Measurements from ENCODE around the gene CELF2. TPM values are rescaled to one million over a fixed set of nuclear protein-coding genes. Genes with fewer than 3 reads are reported as not detected.

Gene CELF2
- total and polyA plus RNA-seq, 12 donors, result 13.0 to 90.9 (median 80.9) TPM

DNA sequence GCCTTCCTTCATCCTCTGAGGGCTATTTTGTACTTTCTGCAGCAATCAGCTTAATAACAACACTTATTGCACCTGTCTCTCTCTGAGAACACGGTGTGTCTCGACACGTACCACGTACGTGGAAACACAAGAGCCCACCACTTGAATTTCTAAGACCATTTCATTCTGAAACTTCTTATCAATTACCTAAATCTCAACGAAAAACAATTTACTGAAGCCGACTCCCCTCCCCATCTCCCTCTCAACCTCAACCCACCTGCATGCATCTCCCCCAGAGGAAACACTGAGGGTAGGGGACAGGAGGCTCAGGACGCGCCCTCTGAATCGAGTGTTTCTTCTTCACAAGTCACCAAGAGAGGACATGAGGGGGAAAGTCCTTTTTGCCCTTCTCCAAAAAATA is 315.2 kb downstream of the CELF2 start:
- H3K4me1 ChIP-seq, result peaks cover 27 to 70% (median 50%) of the 10 kb centered on the region in 9 donors
- no peak for DNase-seq
- no peak overlapping the region for H3K27ac ChIP-seq
- intact Hi-C loops (cut with DNase I), result no loop called here
- no peak overlapping the region for H3K4me3 ChIP-seq
- no peak for ATAC-seq
- TF ChIP-seq, protein P1, sequence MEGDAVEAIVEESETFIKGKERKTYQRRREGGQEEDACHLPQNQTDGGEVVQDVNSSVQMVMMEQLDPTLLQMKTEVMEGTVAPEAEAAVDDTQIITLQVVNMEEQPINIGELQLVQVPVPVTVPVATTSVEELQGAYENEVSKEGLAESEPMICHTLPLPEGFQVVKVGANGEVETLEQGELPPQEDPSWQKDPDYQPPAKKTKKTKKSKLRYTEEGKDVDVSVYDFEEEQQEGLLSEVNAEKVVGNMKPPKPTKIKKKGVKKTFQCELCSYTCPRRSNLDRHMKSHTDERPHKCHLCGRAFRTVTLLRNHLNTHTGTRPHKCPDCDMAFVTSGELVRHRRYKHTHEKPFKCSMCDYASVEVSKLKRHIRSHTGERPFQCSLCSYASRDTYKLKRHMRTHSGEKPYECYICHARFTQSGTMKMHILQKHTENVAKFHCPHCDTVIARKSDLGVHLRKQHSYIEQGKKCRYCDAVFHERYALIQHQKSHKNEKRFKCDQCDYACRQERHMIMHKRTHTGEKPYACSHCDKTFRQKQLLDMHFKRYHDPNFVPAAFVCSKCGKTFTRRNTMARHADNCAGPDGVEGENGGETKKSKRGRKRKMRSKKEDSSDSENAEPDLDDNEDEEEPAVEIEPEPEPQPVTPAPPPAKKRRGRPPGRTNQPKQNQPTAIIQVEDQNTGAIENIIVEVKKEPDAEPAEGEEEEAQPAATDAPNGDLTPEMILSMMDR (IDR thresholded peaks at IDR 0.05), result no peak
- no peaks in the 10 kb centered on the region for H3K9me3 ChIP-seq
- H3K27me3 ChIP-seq, result no peaks in the 10 kb centered on the region
- 93% methylated on average over 10 of the region's 10 CpGs for whole genome bisulfite sequencing, 2 donors
- H3K36me3 ChIP-seq, result peaks cover 0 to 72% (median 0%) of the 10 kb centered on the region in 9 donors

DNA sequence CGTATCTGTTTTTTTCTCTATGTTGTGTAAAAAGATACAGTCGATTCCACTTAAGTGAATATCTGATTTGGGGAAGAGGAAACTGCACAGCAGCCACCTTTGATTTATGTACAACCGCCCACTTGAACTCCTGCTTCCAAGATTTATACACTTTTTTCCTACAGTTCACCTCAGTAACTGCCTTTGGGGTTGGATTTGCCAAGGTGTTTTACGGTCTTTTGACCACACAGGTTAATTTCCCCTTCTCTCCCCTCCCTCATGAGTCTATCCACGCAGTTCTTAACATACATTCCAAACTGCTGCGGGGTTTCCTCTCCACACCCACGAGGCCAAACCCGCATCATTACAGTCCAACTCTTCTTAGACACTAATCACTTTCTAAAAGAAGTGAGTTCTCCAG is 316.8 kb downstream of the CELF2 start:
- 76% methylated on average over 8 of the region's 8 CpGs for WGBS, 2 donors
- peaks cover 19 to 56% (median 39%) of the 10 kb centered on the region in 9 donors for H3K4me1 ChIP-seq

DNA sequence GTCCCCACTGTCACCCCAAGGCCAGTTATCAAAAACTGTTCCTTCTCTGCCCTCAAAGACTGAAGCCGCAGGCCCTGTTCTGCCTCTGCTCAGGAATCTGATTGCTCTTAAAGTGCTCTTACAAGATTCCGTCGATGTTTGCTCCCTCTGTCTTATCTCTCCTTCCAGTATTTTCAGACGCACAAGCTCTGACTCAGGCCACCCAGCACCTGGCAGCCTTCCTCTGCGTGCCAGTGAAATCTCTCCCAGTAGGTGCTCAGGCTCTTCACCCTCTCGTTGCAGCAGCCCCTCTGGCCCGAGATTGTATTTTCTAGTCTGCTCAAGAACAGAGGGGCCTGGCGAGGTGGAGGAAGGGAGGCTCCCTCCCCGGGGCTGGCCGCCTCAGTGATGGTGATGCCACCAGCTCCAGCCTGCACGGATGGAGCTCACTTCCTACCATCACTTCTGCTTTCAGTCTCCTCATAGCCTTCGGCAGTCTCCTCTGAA is 317.5 kb downstream of the CELF2 start:
- no peaks in the 10 kb centered on the region for H3K27me3 ChIP-seq
- peaks cover 13 to 48% (median 31%) of the 10 kb centered on the region in 9 donors for H3K4me1 ChIP-seq
- TF ChIP-seq, protein P1 (IDR thresholded peaks at IDR 0.05), result no peak
- peaks cover 0 to 49% (median 0%) of the 10 kb centered on the region in 9 donors for H3K36me3 ChIP-seq
- no peak overlapping the region for H3K4me3 ChIP-seq
- intact Hi-C loops (cut with DNase I), result no loop called here
- peak overlapping the region in 1 of 10 donors; percentile 12 for H3K27ac ChIP-seq
- ATAC-seq (peak in 6 of 8 donors; percentile 20 to 62 (median 36)), DNase-seq (no peak)
- H3K9me3 ChIP-seq, result no peaks in the 10 kb centered on the region
- 49 to 62% methylated on average over 12 of the region's 12 CpGs for WGBS, 2 donors

More for the DNA sequence above, 316.8 kb downstream of the CELF2 start:
- DNase-seq (no peak), ATAC-seq (no peak)
- H3K27ac ChIP-seq, result no peak overlapping the region
- intact Hi-C loops (cut with DNase I), result no loop called here
- peaks cover 0 to 56% (median 0%) of the 10 kb centered on the region in 9 donors for H3K36me3 ChIP-seq
- H3K27me3 ChIP-seq, result no peaks in the 10 kb centered on the region
- no peak overlapping the region for H3K4me3 ChIP-seq
- TF ChIP-seq, protein P1 (IDR thresholded peaks at IDR 0.05), result no peak
- H3K9me3 ChIP-seq, result no peaks in the 10 kb centered on the region

DNA sequence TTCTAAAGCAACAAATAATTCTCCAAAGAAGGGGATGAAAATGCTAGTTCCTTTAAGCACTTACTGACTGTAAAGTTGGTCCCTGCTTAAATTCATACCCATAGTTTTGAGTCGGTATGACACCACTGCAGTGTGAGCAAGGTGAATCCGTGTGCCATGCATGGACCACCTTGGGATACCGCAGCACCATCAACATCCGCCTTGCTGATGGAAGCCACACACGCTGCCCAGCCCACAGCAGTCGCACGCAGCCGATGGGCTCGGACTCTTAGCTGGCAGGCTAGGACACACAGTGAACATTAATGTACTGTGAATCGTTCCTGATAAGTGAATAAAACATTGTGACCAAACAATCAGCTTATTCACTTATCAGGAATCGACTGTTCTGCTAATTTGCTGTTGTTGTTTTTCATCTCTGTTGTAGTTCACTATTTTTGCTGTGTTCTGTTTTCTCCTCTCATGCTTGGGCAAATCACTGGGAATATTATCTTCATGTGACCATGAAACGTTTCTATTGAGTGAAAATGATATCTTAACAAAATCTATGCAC is 318.3 kb downstream of the CELF2 start:
- DNase-seq (no peak), ATAC-seq (no peak)
- intact Hi-C loops (cut with DNase I), result no loop called here

More for the DNA sequence above, 318.3 kb downstream of the CELF2 start:
- no peaks in the 10 kb centered on the region for H3K9me3 ChIP-seq
- no peak overlapping the region for H3K27ac ChIP-seq
- H3K4me3 ChIP-seq, result no peak overlapping the region
- TF ChIP-seq, protein P1 (IDR thresholded peaks at IDR 0.05), result no peak
- H3K27me3 ChIP-seq, result no peaks in the 10 kb centered on the region
- H3K36me3 ChIP-seq, result peaks cover 0 to 41% (median 0%) of the 10 kb centered on the region in 9 donors
- WGBS, 2 donors, result 88 to 89% methylated on average over 12 of the region's 12 CpGs
- H3K4me1 ChIP-seq, result peaks cover 6 to 41% (median 25%) of the 10 kb centered on the region in 9 donors
